ENCODE data around the gene PEX10. TPM values are rescaled to one million over a fixed set of nuclear protein-coding genes. Genes with fewer than 3 reads are reported as not detected.

Gene PEX10
- polyA plus RNA-seq, 1 donor from 2014 or later: 30.1 TPM

DNA sequence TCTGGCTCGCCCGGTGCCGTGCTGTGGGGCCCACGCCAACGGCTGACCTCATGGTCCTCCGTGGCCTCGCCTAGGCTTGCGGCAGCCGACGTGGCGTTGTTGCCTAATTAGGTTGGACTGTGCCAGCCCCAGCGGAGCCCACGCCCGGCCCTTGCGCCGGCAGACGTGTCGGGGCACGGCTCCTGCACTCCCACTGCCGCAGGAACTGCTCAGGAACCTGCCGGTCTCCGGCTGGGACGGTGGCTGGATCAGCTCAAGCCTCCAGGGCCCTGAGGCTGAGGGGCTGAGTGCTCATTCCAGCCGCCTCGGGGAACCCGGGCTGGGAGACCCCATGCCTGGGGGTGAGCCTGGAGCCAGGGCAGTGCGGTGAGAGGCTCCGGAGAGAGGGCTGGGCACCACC lies 16.1 kb upstream of the PEX10 start:
- H4K20me1 ChIP-seq (ENCODE audit: insufficient read depth): no peaks in the 10 kb centered on the region
- no peaks in the 10 kb centered on the region for H3K9me2 ChIP-seq (ENCODE audit: insufficient read depth, low read length)
- H3K4me3 ChIP-seq (ENCODE audit: low read length): no peak overlapping the region
- no peaks in the 10 kb centered on the region for H3K79me2 ChIP-seq (replicated peaks; ENCODE audit: insufficient read depth, low read length)
- TF ChIP-seq SMC3 (conservative IDR thresholded peaks at IDR 0.05; ENCODE audit: poor library complexity) (no peak), RAD21 (conservative IDR thresholded peaks at IDR 0.05) (no peak), EP300 (conservative IDR thresholded peaks at IDR 0.05; ENCODE audit: poor library complexity, severe bottlenecking) (no peak), TAF1 (IDR thresholded peaks at IDR 0.05; ENCODE audit: low read depth) (no peak), EZH2 (IDR thresholded peaks at IDR 0.05; ENCODE audit: borderline replicate concordance, insufficient read depth, low read length, poor library complexity, severe bottlenecking) (no peak), MXI1 (conservative IDR thresholded peaks at IDR 0.05; ENCODE audit: poor library complexity, severe bottlenecking) (no peak), POLR2AphosphoS5 (IDR thresholded peaks at IDR 0.05) (no peak)
- TF ChIP-seq, protein P1, sequence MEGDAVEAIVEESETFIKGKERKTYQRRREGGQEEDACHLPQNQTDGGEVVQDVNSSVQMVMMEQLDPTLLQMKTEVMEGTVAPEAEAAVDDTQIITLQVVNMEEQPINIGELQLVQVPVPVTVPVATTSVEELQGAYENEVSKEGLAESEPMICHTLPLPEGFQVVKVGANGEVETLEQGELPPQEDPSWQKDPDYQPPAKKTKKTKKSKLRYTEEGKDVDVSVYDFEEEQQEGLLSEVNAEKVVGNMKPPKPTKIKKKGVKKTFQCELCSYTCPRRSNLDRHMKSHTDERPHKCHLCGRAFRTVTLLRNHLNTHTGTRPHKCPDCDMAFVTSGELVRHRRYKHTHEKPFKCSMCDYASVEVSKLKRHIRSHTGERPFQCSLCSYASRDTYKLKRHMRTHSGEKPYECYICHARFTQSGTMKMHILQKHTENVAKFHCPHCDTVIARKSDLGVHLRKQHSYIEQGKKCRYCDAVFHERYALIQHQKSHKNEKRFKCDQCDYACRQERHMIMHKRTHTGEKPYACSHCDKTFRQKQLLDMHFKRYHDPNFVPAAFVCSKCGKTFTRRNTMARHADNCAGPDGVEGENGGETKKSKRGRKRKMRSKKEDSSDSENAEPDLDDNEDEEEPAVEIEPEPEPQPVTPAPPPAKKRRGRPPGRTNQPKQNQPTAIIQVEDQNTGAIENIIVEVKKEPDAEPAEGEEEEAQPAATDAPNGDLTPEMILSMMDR (IDR thresholded peaks at IDR 0.05; ENCODE audit: poor library complexity, severe bottlenecking): no peak
- TF ChIP-seq, protein P2, sequence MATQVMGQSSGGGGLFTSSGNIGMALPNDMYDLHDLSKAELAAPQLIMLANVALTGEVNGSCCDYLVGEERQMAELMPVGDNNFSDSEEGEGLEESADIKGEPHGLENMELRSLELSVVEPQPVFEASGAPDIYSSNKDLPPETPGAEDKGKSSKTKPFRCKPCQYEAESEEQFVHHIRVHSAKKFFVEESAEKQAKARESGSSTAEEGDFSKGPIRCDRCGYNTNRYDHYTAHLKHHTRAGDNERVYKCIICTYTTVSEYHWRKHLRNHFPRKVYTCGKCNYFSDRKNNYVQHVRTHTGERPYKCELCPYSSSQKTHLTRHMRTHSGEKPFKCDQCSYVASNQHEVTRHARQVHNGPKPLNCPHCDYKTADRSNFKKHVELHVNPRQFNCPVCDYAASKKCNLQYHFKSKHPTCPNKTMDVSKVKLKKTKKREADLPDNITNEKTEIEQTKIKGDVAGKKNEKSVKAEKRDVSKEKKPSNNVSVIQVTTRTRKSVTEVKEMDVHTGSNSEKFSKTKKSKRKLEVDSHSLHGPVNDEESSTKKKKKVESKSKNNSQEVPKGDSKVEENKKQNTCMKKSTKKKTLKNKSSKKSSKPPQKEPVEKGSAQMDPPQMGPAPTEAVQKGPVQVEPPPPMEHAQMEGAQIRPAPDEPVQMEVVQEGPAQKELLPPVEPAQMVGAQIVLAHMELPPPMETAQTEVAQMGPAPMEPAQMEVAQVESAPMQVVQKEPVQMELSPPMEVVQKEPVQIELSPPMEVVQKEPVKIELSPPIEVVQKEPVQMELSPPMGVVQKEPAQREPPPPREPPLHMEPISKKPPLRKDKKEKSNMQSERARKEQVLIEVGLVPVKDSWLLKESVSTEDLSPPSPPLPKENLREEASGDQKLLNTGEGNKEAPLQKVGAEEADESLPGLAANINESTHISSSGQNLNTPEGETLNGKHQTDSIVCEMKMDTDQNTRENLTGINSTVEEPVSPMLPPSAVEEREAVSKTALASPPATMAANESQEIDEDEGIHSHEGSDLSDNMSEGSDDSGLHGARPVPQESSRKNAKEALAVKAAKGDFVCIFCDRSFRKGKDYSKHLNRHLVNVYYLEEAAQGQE (IDR thresholded peaks at IDR 0.05; ENCODE audit: borderline replicate concordance): no peak
- H3K9me3 ChIP-seq (ENCODE audit: low read length): no peaks in the 10 kb centered on the region
- no peak overlapping the region for H3K27ac ChIP-seq (ENCODE audit: low read length)
- no peaks in the 10 kb centered on the region for H3K36me3 ChIP-seq (ENCODE audit: insufficient read depth, low read length)
- no peaks in the 10 kb centered on the region for H3F3A ChIP-seq (ENCODE audit: insufficient read depth, low read length, poor library complexity, severe bottlenecking)
- no peaks in the 10 kb centered on the region for H3K27me3 ChIP-seq (ENCODE audit: insufficient read depth, low read depth, low read length)
- no peak overlapping the region for H2AFZ ChIP-seq (ENCODE audit: low read depth, low read length)
- no peak overlapping the region for H3K4me2 ChIP-seq (ENCODE audit: low read length)
- no peak overlapping the region for H3K9ac ChIP-seq (ENCODE audit: low read length)

DNA sequence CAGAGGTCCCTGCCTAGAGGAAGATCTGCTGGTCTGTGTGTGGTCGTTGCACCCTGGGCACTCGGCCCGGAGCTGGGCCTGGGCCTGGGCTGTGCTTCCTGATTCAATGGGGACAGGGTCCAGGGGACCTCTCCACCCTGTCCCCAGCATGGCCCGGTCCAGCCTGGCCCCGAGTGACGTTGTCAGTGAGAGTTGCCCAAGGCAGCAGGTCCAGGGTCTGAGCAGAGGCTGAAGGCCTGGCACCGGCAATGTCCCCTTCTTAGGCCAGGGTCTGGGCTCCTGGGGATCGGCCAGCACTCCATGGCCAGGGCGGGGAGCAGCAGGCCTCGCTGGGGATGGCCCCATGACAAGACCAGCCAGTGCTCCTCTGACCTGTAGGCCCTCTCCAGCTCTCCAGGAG lies 15.6 kb upstream of the PEX10 start:
- Histone ChIP-seq H3K27ac (ENCODE audit: low read length) (no peak overlapping the region), H3K9me2 (ENCODE audit: insufficient read depth, low read length) (no peaks in the 10 kb centered on the region), H3K79me2 (replicated peaks; ENCODE audit: insufficient read depth, low read length) (no peaks in the 10 kb centered on the region), H3K4me3 (ENCODE audit: low read length) (no peak overlapping the region), H3K36me3 (ENCODE audit: insufficient read depth, low read length) (no peaks in the 10 kb centered on the region), H3K9ac (ENCODE audit: low read length) (no peak overlapping the region), H4K20me1 (ENCODE audit: insufficient read depth) (no peaks in the 10 kb centered on the region), H3F3A (ENCODE audit: insufficient read depth, low read length, poor library complexity, severe bottlenecking) (no peaks in the 10 kb centered on the region), H3K4me2 (ENCODE audit: low read length) (no peak overlapping the region), H2AFZ (ENCODE audit: low read depth, low read length) (no peak overlapping the region), H3K9me3 (ENCODE audit: low read length) (no peaks in the 10 kb centered on the region), H3K27me3 (ENCODE audit: insufficient read depth, low read depth, low read length) (no peaks in the 10 kb centered on the region)
- TF ChIP-seq EP300 (conservative IDR thresholded peaks at IDR 0.05; ENCODE audit: poor library complexity, severe bottlenecking) (no peak), TAF1 (IDR thresholded peaks at IDR 0.05; ENCODE audit: low read depth) (no peak), MXI1 (conservative IDR thresholded peaks at IDR 0.05; ENCODE audit: poor library complexity, severe bottlenecking) (no peak), POLR2AphosphoS5 (IDR thresholded peaks at IDR 0.05) (no peak), EZH2 (IDR thresholded peaks at IDR 0.05; ENCODE audit: borderline replicate concordance, insufficient read depth, low read length, poor library complexity, severe bottlenecking) (no peak), SMC3 (conservative IDR thresholded peaks at IDR 0.05; ENCODE audit: poor library complexity) (no peak), RAD21 (conservative IDR thresholded peaks at IDR 0.05) (no peak)
- TF ChIP-seq, protein P1 (IDR thresholded peaks at IDR 0.05; ENCODE audit: poor library complexity, severe bottlenecking): no peak
- TF ChIP-seq, protein P2 (IDR thresholded peaks at IDR 0.05; ENCODE audit: borderline replicate concordance): no peak

Data from neural cell (in vitro differentiated cells).